ENCODE data around the gene RXYLT1.

- TF ChIP-seq CTCF (IDR thresholded peaks at IDR 0.05; ENCODE audit: poor library complexity, severe bottlenecking) (no peak), MXI1 (conservative IDR thresholded peaks at IDR 0.05; ENCODE audit: poor library complexity, severe bottlenecking) (no peak), RAD21 (conservative IDR thresholded peaks at IDR 0.05) (no peak), SMC3 (conservative IDR thresholded peaks at IDR 0.05; ENCODE audit: poor library complexity) (no peak), TAF1 (IDR thresholded peaks at IDR 0.05; ENCODE audit: low read depth) (no peak), POLR2AphosphoS5 (IDR thresholded peaks at IDR 0.05) (no peak), EP300 (conservative IDR thresholded peaks at IDR 0.05; ENCODE audit: poor library complexity, severe bottlenecking) (no peak)
Observed at GRCh38 chr12:63764481-63764880, 15.2 kb upstream of the RXYLT1 start.
